RWPE2 (cell line): Measurements from ENCODE around the gene SLC29A3.
A peak's percentile ranks its signal among the peaks of the same experiment; 100 is the strongest.
"Not testable (repeated sequence)": the region's sequence is repeated elsewhere in the genome, so short reads cannot be mapped to it uniquely, and the experiment has no call there.

ENCODE experiments used
- ATAC-seq: fragments of 200-7000 bp; cut with Tn5 transposase; 3 replicates; pipeline ENCODE4 v1.9.1; 2021; ENCODE audit warnings: low read depth
- DNase-seq: peaks from one replicate; pipeline ENCODE4 v3.0.0-alpha.2; 2020; ENCODE audit warnings: low spot score
- H3K27ac ChIP-seq: fragments of 450-650 bp; 2 replicates; pipeline ENCODE4 v1.5.1; 2017; ENCODE audit warnings: mild to moderate bottlenecking; ENCODE audit not compliant: poor library complexity, severe bottlenecking
- H3K27me3 ChIP-seq: fragments of 250-450 bp; sonication (Bioruptor Pico); 2 replicates; pipeline ENCODE4 v1.5.1; 2021; ENCODE audit warnings: mild to moderate bottlenecking, moderate library complexity; ENCODE audit not compliant: insufficient read depth, poor library complexity, severe bottlenecking
- H3K36me3 ChIP-seq: fragments of 250-450 bp; sonication (Bioruptor Pico); 2 replicates; pipeline ENCODE4 v1.5.1; 2020; ENCODE audit warnings: low read depth, mild to moderate bottlenecking, moderate library complexity
- H3K4me1 ChIP-seq: fragments of 250-450 bp; sonication (Bioruptor Pico); 2 replicates; pipeline ENCODE4 v1.5.1; 2021; ENCODE audit warnings: mild to moderate bottlenecking, moderate library complexity; ENCODE audit not compliant: insufficient read depth, poor library complexity, severe bottlenecking
- H3K4me3 ChIP-seq: fragments of 250-450 bp; sonication (Bioruptor Pico); 2 replicates; pipeline ENCODE4 v1.5.1; 2021; ENCODE audit warnings: mild to moderate bottlenecking, moderate library complexity; ENCODE audit not compliant: severe bottlenecking
- H3K9me3 ChIP-seq: fragments of 250-450 bp; sonication (Bioruptor Pico); 2 replicates; pipeline ENCODE4 v1.5.1; 2021; ENCODE audit warnings: mild to moderate bottlenecking, moderate library complexity; ENCODE audit not compliant: severe bottlenecking
- CTCF ChIP-seq: fragments of 450-650 bp; IDR thresholded peaks from one replicate; pipeline ENCODE4 v1.5.1; 2017; ENCODE audit warnings: mild to moderate bottlenecking, moderate library complexity; ENCODE audit not compliant: poor library complexity, severe bottlenecking

The SLC29A3 gene

GRCh38 chr10:71296086-71296485 lies 23.0 kb upstream of the SLC29A3 start:
- no peaks in the 10 kb centered on the region for H3K9me3 ChIP-seq
- H3K4me1 ChIP-seq, result peaks cover 7% of the 10 kb centered on the region
- H3K36me3 ChIP-seq, result no peaks in the 10 kb centered on the region
- H3K27me3 ChIP-seq, result no peaks in the 10 kb centered on the region
- no peak overlapping the region for H3K27ac ChIP-seq
- no peak for ATAC-seq
- TF ChIP-seq CTCF, result no peak
- no peak for DNase-seq
- no peak overlapping the region for H3K4me3 ChIP-seq

GRCh38 chr10:71296811-71297210 lies 22.2 kb upstream of the SLC29A3 start:
- not testable (repeated sequence) for H3K27me3 ChIP-seq, H3K9me3 ChIP-seq, H3K27ac ChIP-seq, DNase-seq, H3K36me3 ChIP-seq, ATAC-seq, H3K4me3 ChIP-seq
- peaks cover 11% of the 10 kb centered on the region for H3K4me1 ChIP-seq

- no peak overlapping the region for H3K4me3 ChIP-seq
- H3K36me3 ChIP-seq, result no peaks in the 10 kb centered on the region
- DNase-seq, result no peak
- no peaks in the 10 kb centered on the region for H3K9me3 ChIP-seq
- H3K27ac ChIP-seq, result no peak overlapping the region
- no peaks in the 10 kb centered on the region for H3K27me3 ChIP-seq
- H3K4me1 ChIP-seq, result peaks cover 11% of the 10 kb centered on the region
- ATAC-seq, result no peak
- no peak for TF ChIP-seq CTCF
Measured at GRCh38 chr10:71297343-71297742, 21.7 kb upstream of the SLC29A3 start.

- Histone ChIP-seq H3K4me3 (no peak overlapping the region), H3K9me3 (no peaks in the 10 kb centered on the region), H3K27ac (no peak overlapping the region), H3K4me1 (peaks cover 11% of the 10 kb centered on the region), H3K36me3 (no peaks in the 10 kb centered on the region), H3K27me3 (no peaks in the 10 kb centered on the region)
- DNase-seq (no peak), ATAC-seq (no peak)
- TF ChIP-seq CTCF, result no peak
Measured at GRCh38 chr10:71299071-71299785, 19.8 kb upstream of the SLC29A3 start.

GRCh38 chr10:71300555-71301370 lies 18.3 kb upstream of the SLC29A3 start:
- Histone ChIP-seq H3K4me1 (peaks cover 11% of the 10 kb centered on the region), H3K27me3 (no peaks in the 10 kb centered on the region), H3K27ac (no peak overlapping the region), H3K36me3 (no peaks in the 10 kb centered on the region), H3K9me3 (no peaks in the 10 kb centered on the region), H3K4me3 (no peak overlapping the region)
- TF ChIP-seq CTCF, result no peak
- DNase-seq (no peak), ATAC-seq (peak; percentile 78)
